MM.1S (cell line): Measurements from ENCODE around the gene PRSS3.
"Not testable (repeated sequence)": the region's sequence is repeated elsewhere in the genome, so short reads cannot be mapped to it uniquely, and the experiment has no call there.

ENCODE experiments used
- DNase-seq: peaks from one replicate; pipeline ENCODE4 v3.0.0-alpha.2; 2015
- H2AFZ ChIP-seq: fragments of 300-600 bp; sonication (generic); 2 replicates; pipeline ENCODE4 v1.6.0; 2016; ENCODE audit warnings: antibody characterized with exemption, low read length
- H3F3A ChIP-seq: fragments of 300-600 bp; sonication (generic); 2 replicates; pipeline ENCODE4 v1.6.1; 2016; ENCODE audit warnings: mild to moderate bottlenecking, antibody characterized with exemption, low read length, moderate library complexity, mixed read lengths; ENCODE audit not compliant: insufficient read depth
- H3K27ac ChIP-seq: fragments of 300-600 bp; sonication (generic); 2 replicates; pipeline ENCODE4 v1.5.1; 2016; ENCODE audit warnings: mild to moderate bottlenecking, low read length
- H3K27me3 ChIP-seq: fragments of 300-600 bp; sonication (generic); replicated peaks from 2 replicates; pipeline ENCODE4 v1.6.0; 2016; ENCODE audit warnings: low read length; ENCODE audit not compliant: insufficient read depth
- H3K36me3 ChIP-seq: fragments of 300-600 bp; sonication (generic); replicated peaks from 2 replicates; pipeline ENCODE4 v1.6.1; 2016; ENCODE audit warnings: mild to moderate bottlenecking, low read length, mixed read lengths; ENCODE audit not compliant: insufficient read depth
- H3K4me1 ChIP-seq: fragments of 300-600 bp; sonication (generic); 2 replicates; pipeline ENCODE4 v1.6.1; 2016; ENCODE audit warnings: low read length, mixed read lengths
- H3K4me2 ChIP-seq: fragments of 300-600 bp; sonication (generic); 2 replicates; pipeline ENCODE4 v1.6.0; 2016; ENCODE audit warnings: low read depth, low read length
- H3K4me3 ChIP-seq: fragments of 300-600 bp; sonication (generic); 2 replicates; pipeline ENCODE4 v1.5.1; 2016; ENCODE audit warnings: low read length, mixed read lengths
- H3K79me2 ChIP-seq: fragments of 300-600 bp; sonication (generic); 2 replicates; pipeline ENCODE4 v1.6.1; 2016; ENCODE audit warnings: mixed run types, low read length, mixed read lengths
- H3K9ac ChIP-seq: fragments of 300-600 bp; sonication (generic); 2 replicates; pipeline ENCODE4 v1.6.1; 2016; ENCODE audit warnings: low read length, mixed read lengths
- H3K9me2 ChIP-seq: fragments of 300-600 bp; sonication (generic); replicated peaks from 2 replicates; pipeline ENCODE4 v1.6.1; 2016; ENCODE audit warnings: mild to moderate bottlenecking, low read length, mixed read lengths; ENCODE audit not compliant: insufficient read depth
- H3K9me3 ChIP-seq: fragments of 300-600 bp; sonication (generic); replicated peaks from 2 replicates; pipeline ENCODE4 v1.6.1; 2016; ENCODE audit warnings: mild to moderate bottlenecking, low read length, mixed read lengths; ENCODE audit not compliant: insufficient read depth
- H4K20me1 ChIP-seq: fragments of 300-600 bp; sonication (generic); 2 replicates; pipeline ENCODE4 v1.6.1; 2016; ENCODE audit warnings: mild to moderate bottlenecking, low read length, moderate library complexity, mixed read lengths; ENCODE audit not compliant: insufficient read depth
- CTCF ChIP-seq: fragments of 300-600 bp; sonication (generic); IDR thresholded peaks from 2 replicates; pipeline ENCODE4 v1.5.1; 2016; ENCODE audit warnings: antibody characterized with exemption, low read length, mixed read lengths
- EZH2 ChIP-seq: fragments of 300-600 bp; sonication (generic); optimal IDR thresholded peaks from 2 replicates; pipeline ENCODE3; 2017; ENCODE audit warnings: low read depth, mild to moderate bottlenecking, antibody characterized with exemption, low read length, mixed read lengths
- EZH2phosphoT487 ChIP-seq: fragments of 300-600 bp; sonication (generic); IDR thresholded peaks from 2 replicates; pipeline ENCODE4 v1.6.1; 2018; ENCODE audit warnings: antibody characterized with exemption, low read length

The PRSS3 gene

GRCh38 chr9:33786681-33787080 lies 8.7 kb upstream of the PRSS3 start:
- H3K27me3 ChIP-seq: no peaks in the 10 kb centered on the region
- H4K20me1 ChIP-seq: no peaks in the 10 kb centered on the region
- DNase-seq: no peak
- no peak overlapping the region for H3K4me3 ChIP-seq
- no peaks in the 10 kb centered on the region for H3K36me3 ChIP-seq
- no peaks in the 10 kb centered on the region for H3K4me1 ChIP-seq
- no peaks in the 10 kb centered on the region for H3K9me2 ChIP-seq
- no peak overlapping the region for H3K4me2 ChIP-seq
- no peak for TF ChIP-seq EZH2
- TF ChIP-seq CTCF: no peak
- TF ChIP-seq EZH2phosphoT487: no peak
- H3K79me2 ChIP-seq: no peaks in the 10 kb centered on the region
- H2AFZ ChIP-seq: no peak overlapping the region
- no peaks in the 10 kb centered on the region for H3F3A ChIP-seq
- no peak overlapping the region for H3K9ac ChIP-seq
- no peak overlapping the region for H3K27ac ChIP-seq
- H3K9me3 ChIP-seq: no peaks in the 10 kb centered on the region

- H3K9me3 ChIP-seq: no peaks in the 10 kb centered on the region
- no peaks in the 10 kb centered on the region for H3K9me2 ChIP-seq
- H3K4me1 ChIP-seq: no peaks in the 10 kb centered on the region
- H4K20me1 ChIP-seq: no peaks in the 10 kb centered on the region
- no peaks in the 10 kb centered on the region for H3K36me3 ChIP-seq
- H3K79me2 ChIP-seq: no peaks in the 10 kb centered on the region
- no peak overlapping the region for H3K27ac ChIP-seq
- no peak overlapping the region for H2AFZ ChIP-seq
- H3K9ac ChIP-seq: no peak overlapping the region
- H3K4me3 ChIP-seq: no peak overlapping the region
- H3K27me3 ChIP-seq: no peaks in the 10 kb centered on the region
- no peak overlapping the region for H3K4me2 ChIP-seq
- TF ChIP-seq EZH2 (no peak), CTCF (no peak), EZH2phosphoT487 (no peak)
- H3F3A ChIP-seq: no peaks in the 10 kb centered on the region
- DNase-seq: no peak
Measured at GRCh38 chr9:33787839-33788238, 7.5 kb upstream of the PRSS3 start.

GRCh38 chr9:33789429-33789828 lies 5.9 kb upstream of the PRSS3 start:
- H2AFZ ChIP-seq, H3K36me3 ChIP-seq, H3K27ac ChIP-seq, H3K4me1 ChIP-seq, H3K79me2 ChIP-seq, H3K4me3 ChIP-seq, H4K20me1 ChIP-seq, H3K27me3 ChIP-seq, H3K4me2 ChIP-seq, H3K9me2 ChIP-seq, H3K9ac ChIP-seq, H3K9me3 ChIP-seq, DNase-seq, H3F3A ChIP-seq: not testable (repeated sequence)

- H3F3A ChIP-seq: no peaks in the 10 kb centered on the region
- TF ChIP-seq EZH2phosphoT487: no peak
- TF ChIP-seq EZH2: no peak
- H3K9me3 ChIP-seq: no peaks in the 10 kb centered on the region
- no peak overlapping the region for H3K4me3 ChIP-seq
- no peak overlapping the region for H2AFZ ChIP-seq
- no peak for DNase-seq
- no peaks in the 10 kb centered on the region for H3K9me2 ChIP-seq
- no peaks in the 10 kb centered on the region for H4K20me1 ChIP-seq
- no peak overlapping the region for H3K27ac ChIP-seq
- no peaks in the 10 kb centered on the region for H3K27me3 ChIP-seq
- H3K9ac ChIP-seq: no peak overlapping the region
- no peaks in the 10 kb centered on the region for H3K79me2 ChIP-seq
- no peaks in the 10 kb centered on the region for H3K36me3 ChIP-seq
- H3K4me1 ChIP-seq: no peaks in the 10 kb centered on the region
- H3K4me2 ChIP-seq: no peak overlapping the region
Measured at GRCh38 chr9:33791117-33791516, 4.2 kb upstream of the PRSS3 start.

- H3K9me3 ChIP-seq, H3K9ac ChIP-seq, H3F3A ChIP-seq, H3K27me3 ChIP-seq, H3K79me2 ChIP-seq, H3K4me2 ChIP-seq, H3K36me3 ChIP-seq, H2AFZ ChIP-seq, H3K4me3 ChIP-seq, H3K27ac ChIP-seq, DNase-seq, H3K9me2 ChIP-seq, H4K20me1 ChIP-seq, H3K4me1 ChIP-seq: not testable (repeated sequence)
Measured at GRCh38 chr9:33793496-33793895, 1.9 kb upstream of the PRSS3 start.
